GM18519 (cell line): ENCODE results near the gene ZNF32.

Experiments used
- ATAC-seq: cut with Tn5 transposase; IDR thresholded peaks from one replicate; pipeline ENCODE4 v1.9.1; 2021; ENCODE audit warnings: mild to moderate bottlenecking, moderate library complexity; ENCODE audit not compliant: unreplicated experiment, low FRiP score

Gene ZNF32

GRCh38 chr10:43681220-43681619 lies 32.5 kb upstream of the ZNF32 start:
- ATAC-seq: no peak

DNA sequence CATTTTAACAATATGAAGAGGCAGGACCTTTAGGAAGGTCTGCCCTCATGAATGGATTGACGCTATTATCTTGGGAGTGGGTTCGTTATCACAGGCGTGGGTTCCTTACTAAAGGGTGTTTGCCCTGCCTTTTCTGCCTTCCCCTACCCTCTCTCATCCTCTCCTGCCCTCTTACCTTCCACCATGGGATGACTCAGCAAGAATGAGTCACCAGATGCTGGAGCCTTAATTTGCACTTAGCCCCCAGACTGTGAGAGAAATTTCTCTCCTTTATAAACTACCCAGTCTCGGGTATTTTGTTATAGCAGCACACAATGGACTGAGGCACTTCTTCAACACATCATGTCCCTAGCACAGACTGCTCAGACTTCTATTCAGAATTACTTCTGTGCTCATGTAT lies 31.4 kb upstream of the ZNF32 start:
- ATAC-seq: no peak

DNA sequence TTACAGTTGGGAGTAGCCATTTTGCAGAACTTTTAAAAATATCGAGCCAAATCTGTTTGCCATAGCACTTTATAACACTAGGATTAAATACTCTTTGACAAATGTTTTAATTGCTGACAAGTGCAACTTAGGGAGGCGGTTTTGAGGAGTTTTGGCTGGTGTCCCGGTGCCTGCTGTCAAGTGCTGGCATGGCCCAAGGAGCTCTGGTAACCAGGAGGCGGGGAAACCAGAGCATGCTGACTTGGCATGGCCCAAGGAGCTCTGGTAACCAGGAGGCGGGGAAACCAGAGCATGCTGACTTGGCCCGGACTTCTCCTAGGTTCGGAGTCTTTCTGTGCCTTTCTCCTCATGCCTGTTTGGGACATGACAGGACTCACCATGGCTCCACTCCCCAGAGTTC lies 30.8 kb upstream of the ZNF32 start:
- ATAC-seq: no peak

GRCh38 chr10:43678654-43679053 lies 30.0 kb upstream of the ZNF32 start:
- ATAC-seq: no peak

DNA sequence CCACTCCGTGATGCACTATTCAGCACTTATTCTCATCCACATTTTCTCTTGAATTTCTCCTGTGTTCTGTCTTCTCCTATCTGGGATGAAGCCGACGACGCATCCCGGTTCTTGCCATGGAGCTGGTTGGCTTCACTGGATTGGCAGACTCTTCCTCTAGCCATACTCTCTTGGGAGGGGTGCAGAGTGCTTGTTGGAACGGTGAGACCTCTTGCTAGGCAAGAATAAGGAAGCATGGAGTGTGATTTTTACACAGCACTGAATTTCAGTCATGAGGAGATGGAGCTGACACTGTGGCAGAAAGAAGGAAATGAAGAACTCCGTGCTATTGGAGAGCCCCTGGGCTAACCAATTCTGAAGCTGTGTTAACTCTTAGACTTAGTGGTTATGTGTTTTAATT lies 28.2 kb upstream of the ZNF32 start:
- ATAC-seq: no peak

DNA sequence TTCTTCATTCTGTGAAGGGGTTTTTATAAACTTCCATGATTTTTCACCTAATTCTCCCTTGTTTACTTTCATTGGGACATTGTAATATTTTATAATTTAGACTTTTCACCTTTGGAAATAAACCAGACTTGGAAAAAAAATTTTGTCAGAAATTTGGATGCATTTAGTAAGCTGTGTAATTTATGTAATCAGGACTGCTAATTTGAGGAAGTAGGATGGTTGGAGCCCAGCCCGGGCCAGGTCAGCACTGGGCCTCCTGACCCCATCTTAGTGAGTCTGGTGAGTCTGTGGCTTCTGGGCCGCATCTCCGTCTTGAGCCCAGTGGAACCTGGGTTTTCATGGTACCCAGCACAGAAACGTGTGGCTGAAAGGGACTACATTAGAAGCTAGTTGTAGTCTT lies 27.6 kb upstream of the ZNF32 start:
- no peak for ATAC-seq

DNA sequence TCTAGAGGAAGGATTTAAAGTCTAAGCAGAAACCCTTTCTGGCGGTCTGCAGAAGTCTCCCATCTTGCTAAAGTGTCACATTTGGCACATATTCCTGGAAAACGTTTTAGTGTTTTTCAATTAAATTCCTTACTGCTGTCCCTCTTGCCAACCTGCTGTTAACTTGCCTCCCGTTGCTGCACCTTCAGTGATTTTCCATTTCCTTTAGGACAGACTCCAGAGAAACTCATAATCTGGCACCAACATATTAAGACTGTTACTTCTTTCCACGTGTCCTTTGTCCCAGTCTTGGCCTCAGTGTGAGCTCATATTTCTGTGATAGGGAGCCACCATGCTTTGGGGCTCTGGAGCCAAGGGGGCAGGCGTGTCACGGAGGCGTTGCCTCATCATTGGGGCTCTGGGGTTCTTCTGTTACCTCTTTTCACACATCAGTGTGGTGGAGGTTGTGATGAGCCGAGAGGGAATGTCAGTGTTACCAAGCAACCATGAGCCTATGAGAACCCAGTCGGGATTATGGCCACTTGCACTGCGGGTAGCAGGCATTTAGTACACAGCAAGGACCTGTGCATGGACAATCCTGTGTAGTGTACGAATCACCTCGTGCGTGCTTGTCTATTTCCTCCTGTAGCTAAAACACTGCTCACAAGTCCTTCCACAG lies 26.0 kb upstream of the ZNF32 start:
- ATAC-seq: no peak

- no peak for ATAC-seq
Observed at GRCh38 chr10:43673471-43673870, 24.8 kb upstream of the ZNF32 start.

- no peak for ATAC-seq
Observed at GRCh38 chr10:43671659-43672531, 23.2 kb upstream of the ZNF32 start.

- ATAC-seq: no peak
Observed at GRCh38 chr10:43669386-43669785, 20.7 kb upstream of the ZNF32 start.

- ATAC-seq: no peak
Observed at GRCh38 chr10:43667761-43668386, 19.2 kb upstream of the ZNF32 start.

DNA sequence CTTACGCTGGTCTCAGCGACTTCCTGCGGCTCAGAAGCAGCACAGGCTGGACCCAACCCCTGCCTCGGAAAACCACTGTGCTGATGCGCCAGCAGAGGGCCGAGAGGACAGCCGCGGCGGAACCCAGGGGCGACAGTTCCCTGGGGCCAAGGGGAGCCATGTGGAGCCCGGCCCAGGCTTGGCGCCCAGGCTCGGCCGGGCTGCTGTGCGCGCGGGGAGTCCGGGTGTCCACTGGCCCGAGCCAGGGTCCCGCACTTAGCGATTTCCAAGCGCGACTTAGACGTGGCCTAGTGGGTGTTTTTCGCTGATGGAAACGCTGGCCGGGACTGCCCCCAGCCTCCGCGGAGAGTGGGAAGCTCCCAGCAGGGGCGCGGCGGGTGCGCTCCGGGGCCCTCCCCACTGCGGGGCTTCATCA lies 18.6 kb upstream of the ZNF32 start:
- ATAC-seq: no peak

DNA sequence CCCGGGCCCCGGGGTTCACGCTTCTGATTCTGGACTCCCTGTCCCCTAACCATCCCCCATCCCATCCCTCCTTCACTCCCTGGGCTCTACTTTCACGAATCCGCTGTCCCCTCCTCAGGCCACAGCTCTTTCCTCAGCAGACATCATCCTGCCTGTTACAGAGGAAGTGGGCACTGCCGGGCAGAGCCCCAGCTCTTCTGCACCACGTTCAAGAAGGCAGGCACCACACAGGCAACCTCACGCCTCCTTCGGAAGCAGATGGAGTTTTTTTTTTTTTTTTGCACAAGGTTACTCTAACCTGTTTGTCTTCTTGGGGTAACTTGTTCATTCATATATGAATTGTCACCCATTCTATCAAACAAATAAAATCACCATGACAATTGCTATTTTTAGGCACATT lies 17.9 kb upstream of the ZNF32 start:
- no peak for ATAC-seq

DNA sequence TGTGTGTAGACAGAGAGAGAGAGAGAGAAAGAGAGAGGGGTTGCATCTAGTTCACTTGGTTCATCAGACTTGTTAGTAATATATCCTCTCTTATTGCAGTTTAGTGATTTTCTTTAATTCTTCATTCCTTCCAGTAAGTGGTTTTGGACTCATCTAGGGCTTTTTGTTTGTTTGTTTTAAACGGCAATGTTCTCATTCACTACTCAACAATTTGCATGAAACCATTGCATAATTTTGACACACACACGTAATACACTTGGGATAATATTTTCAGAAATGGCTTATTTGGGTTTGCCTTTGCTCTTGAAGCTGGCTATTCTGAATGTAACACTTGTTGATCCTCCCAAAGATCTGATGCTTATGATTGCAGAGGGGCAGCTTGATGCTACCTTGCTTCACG lies 16.4 kb upstream of the ZNF32 start:
- no peak for ATAC-seq

GRCh38 chr10:43658227-43658626 lies 9.5 kb upstream of the ZNF32 start:
- ATAC-seq: no peak

DNA sequence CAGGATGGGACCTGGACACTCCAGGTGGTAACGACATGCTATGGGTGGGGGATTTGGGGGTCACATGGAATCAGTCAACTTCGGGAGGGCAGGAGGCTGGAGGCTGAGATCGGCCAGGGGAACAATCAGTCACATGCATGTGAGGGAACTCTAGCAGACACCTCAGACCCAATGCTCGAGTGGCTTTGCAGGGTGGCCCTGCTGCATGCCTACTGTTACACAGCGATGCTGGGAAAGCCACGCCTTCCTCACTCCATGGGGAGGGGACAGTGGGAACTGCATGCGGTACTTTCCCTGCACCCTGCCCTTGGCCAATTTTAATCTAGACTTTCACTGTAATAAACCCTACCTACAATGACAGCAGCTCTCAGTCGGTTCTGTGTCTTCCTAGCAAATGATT lies 6.6 kb upstream of the ZNF32 start:
- ATAC-seq: no peak

DNA sequence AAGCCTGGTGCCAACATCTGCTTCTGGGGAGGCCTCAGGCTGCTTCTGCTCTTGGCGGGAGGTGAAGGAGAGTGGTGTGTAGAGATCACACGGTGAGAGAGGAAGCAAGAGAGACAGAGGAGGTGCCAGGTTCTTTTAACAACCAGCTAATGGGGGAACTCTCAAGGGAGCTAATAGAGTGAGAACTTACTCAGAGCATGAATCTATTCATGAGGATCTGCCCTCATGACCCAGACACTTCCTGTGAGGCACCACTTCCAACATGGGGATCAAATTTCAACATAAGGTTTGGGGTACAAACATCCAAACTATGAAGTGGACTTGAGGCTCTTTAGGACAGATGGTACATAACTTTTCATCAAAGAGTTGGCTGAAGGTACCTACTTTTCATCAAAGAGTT lies 5.1 kb upstream of the ZNF32 start:
- no peak for ATAC-seq

- no peak for ATAC-seq
Observed at GRCh38 chr10:43649185-43649523, 473 bp upstream of the ZNF32 start.

- no peak for ATAC-seq
Observed at GRCh38 chr10:43648095-43648397, 635 bp downstream of the ZNF32 start.

DNA sequence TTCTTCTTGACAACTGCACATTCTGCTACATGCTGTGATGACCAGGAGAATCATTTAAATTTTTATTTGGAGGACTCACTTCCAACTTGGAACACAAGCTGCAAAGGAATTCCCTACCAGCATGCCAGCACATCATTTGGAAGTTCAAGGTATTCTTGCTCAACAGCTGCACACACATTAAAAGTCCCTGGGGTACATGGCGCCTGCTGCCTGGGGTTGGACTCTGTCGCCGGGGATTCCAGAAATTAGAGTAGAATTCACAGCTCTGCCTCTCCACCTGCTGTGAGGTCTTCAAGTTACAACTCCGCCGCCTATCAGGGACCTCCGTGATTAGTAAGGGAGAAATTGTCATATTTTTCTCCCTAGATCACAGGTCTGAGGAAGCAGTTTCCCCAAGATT lies 1.1 kb downstream of the ZNF32 start:
- ATAC-seq: no peak

DNA sequence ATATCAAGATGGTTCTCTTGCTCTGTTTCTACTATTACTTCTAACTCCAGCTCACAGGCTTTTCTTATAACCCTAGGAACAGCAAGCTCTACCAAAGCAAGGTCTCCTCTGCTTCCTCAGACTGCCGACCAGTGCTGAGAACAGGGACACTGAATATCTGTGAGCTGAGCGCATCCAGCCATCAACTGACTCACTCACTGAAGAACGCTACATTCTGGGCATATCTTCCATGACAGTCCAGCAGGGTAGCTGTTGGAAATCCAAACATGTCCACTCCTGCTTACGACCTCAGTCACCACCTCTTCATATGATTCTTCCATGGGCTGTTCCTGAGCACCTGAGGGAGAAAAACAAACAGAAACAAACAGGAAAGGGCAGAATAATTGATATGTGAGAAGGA lies 2.8 kb downstream of the ZNF32 start:
- no peak for ATAC-seq

DNA sequence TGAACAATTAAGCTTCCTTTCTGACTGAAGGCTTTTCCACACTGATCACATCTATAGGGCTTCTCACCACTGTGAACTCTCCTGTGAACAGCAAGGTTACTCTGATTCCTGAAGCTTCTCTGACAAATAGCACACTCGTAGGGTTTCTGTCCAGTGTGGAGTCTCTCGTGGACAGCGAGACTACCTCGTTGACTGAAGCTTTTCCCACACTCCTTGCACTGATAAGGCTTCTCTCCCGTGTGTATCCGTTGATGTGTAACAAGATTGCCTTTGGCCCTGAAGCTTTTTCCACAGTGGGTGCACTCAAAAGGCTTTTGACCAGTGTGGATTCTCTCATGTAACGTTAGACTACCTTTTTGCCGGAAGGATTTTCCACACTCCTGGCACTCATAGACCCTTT lies 4.4 kb downstream of the ZNF32 start:
- no peak for ATAC-seq
